Measurements from ENCODE around the gene SUSD3.
"Not testable (repeated sequence)": the region's sequence is repeated elsewhere in the genome, so short reads cannot be mapped to it uniquely, and the experiment has no call there.

Gene SUSD3

GRCh38 chr9:93058355-93059010 is at the start of gene SUSD3:
SUSD3 (plus strand) TSS chr9:93058701; CDS start chr9:93058743, 42 bp downstream.
- peak; percentile 53 to 63 for DNase-seq (ENCODE audit: low read depth in 2 of 2)

- no peak for DNase-seq (ENCODE audit: low read depth in 2 of 2)
These were observed 49.0 kb upstream of the SUSD3 start for GRCh38 chr9:93009337-93010015.

GRCh38 chr9:93010056-93010455 is 48.4 kb upstream of the SUSD3 start:
- no peak for DNase-seq (ENCODE audit: low read depth in 2 of 2)

GRCh38 chr9:93010704-93011103 is 47.8 kb upstream of the SUSD3 start:
- DNase-seq (ENCODE audit: low read depth in 2 of 2), result no peak

GRCh38 chr9:93011114-93011513 is 47.4 kb upstream of the SUSD3 start:
- no peak for DNase-seq (ENCODE audit: low read depth in 2 of 2)

GRCh38 chr9:93012963-93013855 is 45.3 kb upstream of the SUSD3 start:
- no peak for DNase-seq (ENCODE audit: low read depth in 2 of 2)

- DNase-seq (ENCODE audit: low read depth in 2 of 2), result no peak
These were observed 44.5 kb upstream of the SUSD3 start for GRCh38 chr9:93013856-93014582.

GRCh38 chr9:93015190-93015589 is 43.3 kb upstream of the SUSD3 start:
- not testable (repeated sequence) for DNase-seq (ENCODE audit: low read depth in 2 of 2)

- no peak for DNase-seq (ENCODE audit: low read depth in 2 of 2)
These were observed 40.9 kb upstream of the SUSD3 start for GRCh38 chr9:93017621-93018020.

GRCh38 chr9:93020151-93020550 is 38.4 kb upstream of the SUSD3 start:
- DNase-seq (ENCODE audit: low read depth in 2 of 2), result no peak

- DNase-seq (ENCODE audit: low read depth in 2 of 2), result no peak
These were observed 37.5 kb upstream of the SUSD3 start for GRCh38 chr9:93020771-93021670.

GRCh38 chr9:93022066-93022465 is 36.4 kb upstream of the SUSD3 start:
- DNase-seq (ENCODE audit: low read depth in 2 of 2), result no peak

- DNase-seq (ENCODE audit: low read depth in 2 of 2), result no peak
These were observed 35.6 kb upstream of the SUSD3 start for GRCh38 chr9:93022721-93023520.

GRCh38 chr9:93023521-93023815 is 35.0 kb upstream of the SUSD3 start:
- DNase-seq (ENCODE audit: low read depth in 2 of 2), result no peak

- no peak for DNase-seq (ENCODE audit: low read depth in 2 of 2)
These were observed 33.9 kb upstream of the SUSD3 start for GRCh38 chr9:93024646-93024910.

- DNase-seq (ENCODE audit: low read depth in 2 of 2), result no peak
These were observed 33.4 kb upstream of the SUSD3 start for GRCh38 chr9:93024986-93025630.

- DNase-seq (ENCODE audit: low read depth in 2 of 2), result no peak
These were observed 32.8 kb upstream of the SUSD3 start for GRCh38 chr9:93025736-93026135.

- no peak for DNase-seq (ENCODE audit: low read depth in 2 of 2)
These were observed 31.9 kb upstream of the SUSD3 start for GRCh38 chr9:93026640-93027039.

GRCh38 chr9:93027750-93028149 is 30.8 kb upstream of the SUSD3 start:
- no peak for DNase-seq (ENCODE audit: low read depth in 2 of 2)

- DNase-seq (ENCODE audit: low read depth in 2 of 2), result peak in 1 of 2 donors; percentile 22
These were observed 30.0 kb upstream of the SUSD3 start for GRCh38 chr9:93028448-93029006.

Data from activated CD4-positive, alpha-beta T cell treated with anti-CD3 and anti-CD28 coated beads for 24 hours (primary cell).